Measurements from ENCODE around the gene PTGR3. TPM values are rescaled to one million over a fixed set of nuclear protein-coding genes. Genes with fewer than 3 reads are reported as not detected.

PTGR3 gene
- total RNA-seq, 1 experiment from 2014 or later = 9.3 TPM

DNA sequence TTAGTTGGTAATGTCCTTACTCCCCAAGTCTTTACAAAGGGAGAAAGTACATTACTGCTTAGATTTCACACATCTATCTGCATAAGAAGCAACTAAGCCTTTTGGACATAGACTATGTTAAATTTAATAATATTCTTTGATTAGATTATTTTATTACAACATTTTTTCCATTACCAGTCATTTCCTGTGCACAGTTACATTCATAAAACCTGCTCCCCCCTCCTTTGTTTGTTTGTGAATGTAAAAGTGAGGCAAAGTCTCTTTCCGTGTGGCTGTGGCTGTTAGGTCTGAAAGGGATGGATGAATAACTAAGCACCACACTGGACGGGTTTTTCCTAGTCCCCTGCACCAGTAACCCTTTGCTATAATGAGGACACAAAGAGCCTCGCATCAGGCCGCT lies 9.6 kb downstream of the PTGR3 start:
- H3K4me3 Mint-ChIP-seq (ENCODE audit: unreplicated experiment) = no peak overlapping the region
- no peak for DNase-seq
- no peaks in the 10 kb centered on the region for H3K27me3 Mint-ChIP-seq (ENCODE audit: insufficient read depth, unreplicated experiment)
- CTCF ChIA-PET = no interaction called here
- Histone ChIP-seq H3K4me3 (ENCODE audit: low read depth, low read length) (no peak overlapping the region), H3K9me3 (no peaks in the 10 kb centered on the region), H3K4me1 (no peaks in the 10 kb centered on the region), H3K36me3 (ENCODE audit: control insufficient read depth, insufficient read depth, low read length) (no peaks in the 10 kb centered on the region), H3K27me3 (replicated peaks; ENCODE audit: control insufficient read depth, insufficient read depth, low read length) (no peaks in the 10 kb centered on the region)
- intact Hi-C loops (cut with micrococcal nuclease; ENCODE audit: unreplicated experiment) = no loop called here
- no TSS peak for BruUV-seq (replicated peaks)
- no peaks in the 10 kb centered on the region for H3K4me1 Mint-ChIP-seq (ENCODE audit: low read depth, unreplicated experiment)
- TF ChIP-seq, protein P1, sequence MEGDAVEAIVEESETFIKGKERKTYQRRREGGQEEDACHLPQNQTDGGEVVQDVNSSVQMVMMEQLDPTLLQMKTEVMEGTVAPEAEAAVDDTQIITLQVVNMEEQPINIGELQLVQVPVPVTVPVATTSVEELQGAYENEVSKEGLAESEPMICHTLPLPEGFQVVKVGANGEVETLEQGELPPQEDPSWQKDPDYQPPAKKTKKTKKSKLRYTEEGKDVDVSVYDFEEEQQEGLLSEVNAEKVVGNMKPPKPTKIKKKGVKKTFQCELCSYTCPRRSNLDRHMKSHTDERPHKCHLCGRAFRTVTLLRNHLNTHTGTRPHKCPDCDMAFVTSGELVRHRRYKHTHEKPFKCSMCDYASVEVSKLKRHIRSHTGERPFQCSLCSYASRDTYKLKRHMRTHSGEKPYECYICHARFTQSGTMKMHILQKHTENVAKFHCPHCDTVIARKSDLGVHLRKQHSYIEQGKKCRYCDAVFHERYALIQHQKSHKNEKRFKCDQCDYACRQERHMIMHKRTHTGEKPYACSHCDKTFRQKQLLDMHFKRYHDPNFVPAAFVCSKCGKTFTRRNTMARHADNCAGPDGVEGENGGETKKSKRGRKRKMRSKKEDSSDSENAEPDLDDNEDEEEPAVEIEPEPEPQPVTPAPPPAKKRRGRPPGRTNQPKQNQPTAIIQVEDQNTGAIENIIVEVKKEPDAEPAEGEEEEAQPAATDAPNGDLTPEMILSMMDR (IDR thresholded peaks at IDR 0.05; ENCODE audit: insufficient read depth in 1 of 2, low read depth in 1 of 2, low read length in 1 of 2, severe bottlenecking in 1 of 2, unreplicated experiment in 1 of 2) = no peak
- no peaks in the 10 kb centered on the region for H3K9me3 Mint-ChIP-seq (ENCODE audit: unreplicated experiment)
- POLR2A ChIA-PET = no interaction called here
- H3K27ac Mint-ChIP-seq (ENCODE audit: unreplicated experiment) = no peak overlapping the region
- no peaks in the 10 kb centered on the region for H3K36me3 Mint-ChIP-seq (ENCODE audit: insufficient read depth, unreplicated experiment)

DNA sequence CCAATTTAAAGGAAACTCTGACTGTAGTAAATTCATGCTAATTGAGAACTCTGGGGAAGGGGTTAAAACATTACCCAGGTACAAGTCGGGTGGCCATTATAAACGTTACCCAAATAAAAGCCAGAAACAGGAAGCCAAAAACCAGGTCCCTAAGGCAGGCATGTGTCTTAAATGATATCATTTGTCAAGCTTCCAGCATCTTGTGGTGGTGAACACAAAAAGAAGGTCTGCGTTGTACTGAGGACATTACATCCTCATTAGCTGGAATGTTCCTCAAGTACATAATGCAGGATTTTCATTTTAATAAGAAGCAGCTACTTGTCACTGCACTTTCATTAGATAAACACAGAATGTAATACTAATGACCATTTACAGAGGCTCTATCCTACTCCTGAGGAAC lies 10.9 kb downstream of the PTGR3 start:
- Histone ChIP-seq H3K4me1 (no peaks in the 10 kb centered on the region), H3K9me3 (no peaks in the 10 kb centered on the region), H3K4me3 (ENCODE audit: low read depth, low read length) (no peak overlapping the region), H3K27me3 (replicated peaks; ENCODE audit: control insufficient read depth, insufficient read depth, low read length) (no peaks in the 10 kb centered on the region), H3K36me3 (ENCODE audit: control insufficient read depth, insufficient read depth, low read length) (no peaks in the 10 kb centered on the region)
- no peak for DNase-seq
- ChIA-PET POLR2A (no interaction called here), CTCF (no interaction called here)
- Mint-ChIP-seq H3K9me3 (ENCODE audit: unreplicated experiment) (no peaks in the 10 kb centered on the region), H3K36me3 (ENCODE audit: insufficient read depth, unreplicated experiment) (no peaks in the 10 kb centered on the region), H3K4me1 (ENCODE audit: low read depth, unreplicated experiment) (no peaks in the 10 kb centered on the region), H3K27me3 (ENCODE audit: insufficient read depth, unreplicated experiment) (no peaks in the 10 kb centered on the region), H3K4me3 (ENCODE audit: unreplicated experiment) (no peak overlapping the region), H3K27ac (ENCODE audit: unreplicated experiment) (no peak overlapping the region)
- intact Hi-C loops (cut with micrococcal nuclease; ENCODE audit: unreplicated experiment) = no loop called here
- no TSS peak for BruUV-seq (replicated peaks)
- TF ChIP-seq, protein P1 (IDR thresholded peaks at IDR 0.05; ENCODE audit: insufficient read depth in 1 of 2, low read depth in 1 of 2, low read length in 1 of 2, severe bottlenecking in 1 of 2, unreplicated experiment in 1 of 2) = no peak

DNA sequence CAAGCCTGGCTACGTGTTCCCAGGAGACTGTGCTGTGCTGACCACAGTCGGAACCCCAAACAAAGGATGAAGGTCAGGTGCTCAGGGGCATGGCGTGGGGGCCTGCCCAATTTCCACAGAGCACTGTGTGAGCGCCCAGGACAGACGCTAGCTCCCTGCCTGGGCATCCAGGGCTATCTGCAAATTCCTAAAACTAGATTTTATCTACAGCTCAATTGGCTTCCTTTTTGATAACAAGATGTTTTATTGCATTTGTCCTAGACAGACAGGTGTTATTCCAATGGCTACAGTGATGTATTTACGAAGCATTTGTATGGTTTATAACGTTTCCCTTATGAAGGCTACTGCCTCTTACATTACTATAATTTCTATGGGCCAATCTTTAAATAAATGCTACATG lies 16.0 kb downstream of the PTGR3 start:
- ChIA-PET CTCF (no interaction called here), POLR2A (no interaction called here)
- intact Hi-C loops (cut with micrococcal nuclease; ENCODE audit: unreplicated experiment) = no loop called here
- no TSS peak for BruUV-seq (replicated peaks)
- TF ChIP-seq, protein P1 (IDR thresholded peaks at IDR 0.05; ENCODE audit: insufficient read depth in 1 of 2, low read depth in 1 of 2, low read length in 1 of 2, severe bottlenecking in 1 of 2, unreplicated experiment in 1 of 2) = no peak
- DNase-seq = no peak
- no peaks in the 10 kb centered on the region for H3K27me3 ChIP-seq (replicated peaks; ENCODE audit: control insufficient read depth, insufficient read depth, low read length)
- no peaks in the 10 kb centered on the region for H3K9me3 ChIP-seq
- no peak overlapping the region for H3K4me3 ChIP-seq (ENCODE audit: low read depth, low read length)
- H3K36me3 ChIP-seq (ENCODE audit: control insufficient read depth, insufficient read depth, low read length) = no peaks in the 10 kb centered on the region
- H3K4me1 ChIP-seq = no peaks in the 10 kb centered on the region
- Mint-ChIP-seq H3K27me3 (ENCODE audit: insufficient read depth, unreplicated experiment) (no peaks in the 10 kb centered on the region), H3K27ac (ENCODE audit: unreplicated experiment) (no peak overlapping the region), H3K36me3 (ENCODE audit: insufficient read depth, unreplicated experiment) (no peaks in the 10 kb centered on the region), H3K4me1 (ENCODE audit: low read depth, unreplicated experiment) (no peaks in the 10 kb centered on the region), H3K9me3 (ENCODE audit: unreplicated experiment) (no peaks in the 10 kb centered on the region), H3K4me3 (ENCODE audit: unreplicated experiment) (no peak overlapping the region)
